RWPE2 (cell line): Measurements from ENCODE around the gene UTS2R.

ENCODE experiments used
- ATAC-seq: fragments of 200-7000 bp; cut with Tn5 transposase; 3 replicates; pipeline ENCODE4 v1.9.1; 2021; ENCODE audit warnings: low read depth
- DNase-seq: peaks from one replicate; pipeline ENCODE4 v3.0.0-alpha.2; 2020; ENCODE audit warnings: low spot score
- H3K27ac ChIP-seq: fragments of 450-650 bp; 2 replicates; pipeline ENCODE4 v1.5.1; 2017; ENCODE audit warnings: mild to moderate bottlenecking; ENCODE audit not compliant: poor library complexity, severe bottlenecking
- H3K27me3 ChIP-seq: fragments of 250-450 bp; sonication (Bioruptor Pico); 2 replicates; pipeline ENCODE4 v1.5.1; 2021; ENCODE audit warnings: mild to moderate bottlenecking, moderate library complexity; ENCODE audit not compliant: insufficient read depth, poor library complexity, severe bottlenecking
- H3K36me3 ChIP-seq: fragments of 250-450 bp; sonication (Bioruptor Pico); 2 replicates; pipeline ENCODE4 v1.5.1; 2020; ENCODE audit warnings: low read depth, mild to moderate bottlenecking, moderate library complexity
- H3K4me1 ChIP-seq: fragments of 250-450 bp; sonication (Bioruptor Pico); 2 replicates; pipeline ENCODE4 v1.5.1; 2021; ENCODE audit warnings: mild to moderate bottlenecking, moderate library complexity; ENCODE audit not compliant: insufficient read depth, poor library complexity, severe bottlenecking
- H3K4me3 ChIP-seq: fragments of 250-450 bp; sonication (Bioruptor Pico); 2 replicates; pipeline ENCODE4 v1.5.1; 2021; ENCODE audit warnings: mild to moderate bottlenecking, moderate library complexity; ENCODE audit not compliant: severe bottlenecking
- H3K9me3 ChIP-seq: fragments of 250-450 bp; sonication (Bioruptor Pico); 2 replicates; pipeline ENCODE4 v1.5.1; 2021; ENCODE audit warnings: mild to moderate bottlenecking, moderate library complexity; ENCODE audit not compliant: severe bottlenecking
- TF ChIP-seq, protein P1 (sequence below): fragments of 450-650 bp; IDR thresholded peaks from one replicate; pipeline ENCODE4 v1.5.1; 2017; ENCODE audit warnings: mild to moderate bottlenecking, moderate library complexity; ENCODE audit not compliant: poor library complexity, severe bottlenecking

The UTS2R gene

DNA sequence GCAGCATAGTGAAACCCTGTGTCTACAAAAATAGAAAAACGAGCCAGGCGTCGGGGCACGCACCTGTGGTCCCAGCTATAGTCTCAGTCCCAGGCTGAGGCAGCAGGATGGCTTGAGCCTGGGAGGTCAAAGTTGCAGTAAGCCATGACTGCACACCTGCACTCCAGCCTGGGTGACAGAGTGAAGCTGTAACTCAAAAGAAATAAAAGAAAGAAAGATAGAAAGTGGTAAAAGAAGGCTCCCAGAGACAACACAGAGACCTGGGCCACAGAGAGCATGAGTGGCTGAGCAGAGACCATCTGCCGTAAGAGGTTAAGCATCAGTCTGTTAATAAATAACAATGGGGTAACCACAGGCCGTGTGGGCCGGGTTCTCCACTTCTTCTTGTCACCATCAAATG, 31.3 kb downstream of the UTS2R start:
- TF ChIP-seq, protein P1, sequence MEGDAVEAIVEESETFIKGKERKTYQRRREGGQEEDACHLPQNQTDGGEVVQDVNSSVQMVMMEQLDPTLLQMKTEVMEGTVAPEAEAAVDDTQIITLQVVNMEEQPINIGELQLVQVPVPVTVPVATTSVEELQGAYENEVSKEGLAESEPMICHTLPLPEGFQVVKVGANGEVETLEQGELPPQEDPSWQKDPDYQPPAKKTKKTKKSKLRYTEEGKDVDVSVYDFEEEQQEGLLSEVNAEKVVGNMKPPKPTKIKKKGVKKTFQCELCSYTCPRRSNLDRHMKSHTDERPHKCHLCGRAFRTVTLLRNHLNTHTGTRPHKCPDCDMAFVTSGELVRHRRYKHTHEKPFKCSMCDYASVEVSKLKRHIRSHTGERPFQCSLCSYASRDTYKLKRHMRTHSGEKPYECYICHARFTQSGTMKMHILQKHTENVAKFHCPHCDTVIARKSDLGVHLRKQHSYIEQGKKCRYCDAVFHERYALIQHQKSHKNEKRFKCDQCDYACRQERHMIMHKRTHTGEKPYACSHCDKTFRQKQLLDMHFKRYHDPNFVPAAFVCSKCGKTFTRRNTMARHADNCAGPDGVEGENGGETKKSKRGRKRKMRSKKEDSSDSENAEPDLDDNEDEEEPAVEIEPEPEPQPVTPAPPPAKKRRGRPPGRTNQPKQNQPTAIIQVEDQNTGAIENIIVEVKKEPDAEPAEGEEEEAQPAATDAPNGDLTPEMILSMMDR: no peak
- Histone ChIP-seq H3K36me3 (peaks cover 17% of the 10 kb centered on the region), H3K9me3 (no peaks in the 10 kb centered on the region), H3K27ac (no peak overlapping the region), H3K4me1 (no peaks in the 10 kb centered on the region), H3K4me3 (no peak overlapping the region), H3K27me3 (no peaks in the 10 kb centered on the region)
- ATAC-seq (no peak), DNase-seq (no peak)

DNA sequence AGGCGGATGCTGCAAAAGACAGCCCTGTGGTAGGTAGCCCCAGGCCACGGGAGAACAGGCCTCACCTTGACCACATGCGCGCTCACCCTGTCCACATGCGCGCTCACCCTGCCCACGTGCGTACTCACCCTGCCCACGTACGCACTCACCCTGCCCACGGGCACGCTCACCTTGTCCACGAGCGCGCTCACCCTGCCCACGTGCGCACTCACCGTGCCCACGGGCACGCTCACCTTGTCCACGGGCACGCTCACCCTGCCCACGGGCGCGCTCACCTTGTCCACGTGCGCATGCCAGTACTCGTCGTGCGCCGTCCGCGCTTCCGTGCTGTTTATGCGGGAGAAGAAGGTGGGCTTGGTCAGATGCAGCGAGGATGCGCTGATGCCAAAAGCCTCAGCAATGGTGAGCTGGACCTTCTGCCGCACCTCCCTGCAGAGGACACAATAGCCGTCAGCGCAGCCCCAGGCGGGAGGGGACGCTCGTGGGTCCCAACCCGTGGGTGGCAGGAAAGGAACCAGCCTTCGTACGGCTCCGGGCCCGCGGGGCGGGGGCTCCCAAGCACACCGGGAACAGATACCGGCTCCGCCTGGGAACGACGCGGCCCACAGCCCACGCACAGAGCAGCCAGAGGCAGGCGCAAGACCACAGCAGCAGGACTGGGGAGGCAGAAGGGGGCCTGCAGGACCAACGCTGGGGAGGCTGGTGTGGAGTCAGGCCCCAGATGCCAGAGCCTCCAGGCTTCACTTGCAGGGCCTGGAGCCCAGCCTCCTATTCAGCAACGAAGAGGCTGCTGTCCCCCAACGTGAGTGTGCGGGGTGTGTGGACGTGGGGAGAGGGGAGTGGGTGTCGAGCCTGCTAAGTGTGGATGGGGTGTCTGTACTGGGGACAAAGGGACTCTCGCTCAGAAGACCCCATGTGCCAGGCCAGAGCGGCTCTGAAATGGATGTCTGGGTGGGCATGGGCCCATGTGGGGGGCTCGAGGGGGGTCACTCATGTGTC, 32.4 kb downstream of the UTS2R start:
- Histone ChIP-seq H3K27me3 (no peaks in the 10 kb centered on the region), H3K4me3 (no peak overlapping the region), H3K4me1 (no peaks in the 10 kb centered on the region), H3K9me3 (no peaks in the 10 kb centered on the region), H3K27ac (no peak overlapping the region), H3K36me3 (peaks cover 17% of the 10 kb centered on the region)
- TF ChIP-seq, protein P1: no peak
- ATAC-seq (no peak), DNase-seq (no peak)

DNA sequence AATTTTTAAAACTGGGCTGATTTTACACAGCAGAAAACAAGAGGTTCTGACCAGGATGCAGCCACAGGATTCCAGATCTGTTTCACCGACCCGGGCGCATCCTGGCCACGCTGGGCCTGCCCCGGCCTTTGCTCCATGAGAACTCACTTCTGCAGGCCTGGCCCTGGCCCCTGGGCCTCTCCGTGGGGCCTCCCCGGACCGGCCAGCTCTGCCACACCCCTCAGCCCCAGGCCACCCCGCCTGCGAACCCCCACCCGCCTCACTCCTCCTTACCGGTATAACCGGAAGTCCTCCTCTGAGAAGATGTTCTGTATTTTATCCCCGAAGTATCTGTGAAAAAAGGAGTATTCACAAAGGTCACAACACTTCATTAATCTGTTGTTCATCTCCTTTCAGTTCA, 33.5 kb downstream of the UTS2R start:
- H3K4me3 ChIP-seq: no peak overlapping the region
- ATAC-seq (no peak), DNase-seq (no peak)
- no peaks in the 10 kb centered on the region for H3K4me1 ChIP-seq
- no peaks in the 10 kb centered on the region for H3K9me3 ChIP-seq
- TF ChIP-seq, protein P1: no peak
- peaks cover 17% of the 10 kb centered on the region for H3K36me3 ChIP-seq
- no peak overlapping the region for H3K27ac ChIP-seq
- H3K27me3 ChIP-seq: no peaks in the 10 kb centered on the region

DNA sequence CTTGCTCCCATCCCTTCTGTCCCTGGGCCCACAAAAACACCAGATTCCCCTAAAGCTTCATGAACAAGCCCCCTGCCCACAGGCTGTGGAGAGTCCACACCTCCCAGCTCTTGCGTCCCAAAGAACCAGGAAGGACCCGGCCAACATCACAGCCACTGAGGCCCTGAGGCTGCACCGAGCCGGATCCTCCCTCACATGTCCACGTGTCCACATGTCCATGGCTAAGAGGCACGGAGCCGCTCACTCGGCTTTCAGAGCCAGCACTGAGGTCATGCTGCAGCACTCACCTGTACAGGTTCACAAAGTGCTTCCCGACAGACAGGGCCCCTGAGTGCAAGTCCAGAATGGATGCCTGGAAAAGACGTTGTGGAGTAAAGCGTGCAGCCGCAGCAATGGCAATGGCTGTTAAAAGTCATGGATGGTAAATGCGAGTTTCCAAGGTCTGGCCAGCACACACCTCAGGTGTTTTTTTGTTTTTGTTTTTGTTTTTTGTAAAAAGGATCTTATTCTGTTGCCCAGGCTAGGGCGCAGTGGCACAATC, 34.6 kb downstream of the UTS2R start:
- H3K27me3 ChIP-seq: no peaks in the 10 kb centered on the region
- H3K4me3 ChIP-seq: no peak overlapping the region
- peaks cover 16% of the 10 kb centered on the region for H3K36me3 ChIP-seq
- no peak overlapping the region for H3K27ac ChIP-seq
- ATAC-seq: no peak
- TF ChIP-seq, protein P1: no peak
- no peaks in the 10 kb centered on the region for H3K4me1 ChIP-seq
- peak; percentile 58 for DNase-seq
- no peaks in the 10 kb centered on the region for H3K9me3 ChIP-seq
